HG02970 (cell line): ENCODE results near the gene SMPX.

ENCODE experiments used
- ATAC-seq: cut with Tn5 transposase; IDR thresholded peaks from one replicate; pipeline ENCODE4 v1.9.1; 2021; ENCODE audit warnings: mild to moderate bottlenecking, moderate library complexity, moderate number of reproducible peaks; ENCODE audit not compliant: unreplicated experiment, low FRiP score

SMPX gene

GRCh38 chrX:21658746-21659145 is 99.2 kb downstream of the SMPX start:
- ATAC-seq = no peak

DNA sequence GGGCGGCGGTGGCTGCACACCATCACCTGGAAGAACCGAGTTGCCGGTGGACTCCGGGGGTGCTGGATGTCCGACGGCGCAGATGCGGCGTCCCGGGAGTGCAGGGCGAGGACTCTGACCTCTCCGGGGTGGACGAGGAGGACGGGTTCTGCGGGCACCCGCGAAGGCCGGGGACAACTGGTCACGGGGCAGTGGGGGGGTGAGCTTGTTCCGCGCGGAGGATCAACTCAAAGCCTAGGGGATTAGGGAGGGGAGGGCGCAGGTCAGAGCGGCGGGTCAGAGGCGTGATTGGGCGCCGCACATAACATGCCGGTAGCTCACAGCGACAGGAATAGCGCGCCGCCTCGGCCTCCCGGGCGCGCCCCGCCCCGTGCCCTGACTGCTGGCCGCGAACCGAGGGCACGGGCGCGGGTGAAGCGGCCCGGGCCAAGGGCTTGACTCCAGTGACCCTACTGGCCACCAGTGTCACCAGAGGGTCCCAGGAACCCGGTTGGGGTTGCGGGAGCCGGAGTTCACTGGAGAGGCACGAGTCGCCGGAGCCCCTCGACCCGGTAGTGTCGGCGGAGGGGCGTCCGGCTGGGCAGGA is 99.7 kb downstream of the SMPX start, which contains the start of gene KLHL34:
Gene KLHL34, minus strand, starts transcription at position 179 of the 586 bp plus-strand sequence. CDS start 542 bp downstream, outside the sequence.
- ATAC-seq = no peak

DNA sequence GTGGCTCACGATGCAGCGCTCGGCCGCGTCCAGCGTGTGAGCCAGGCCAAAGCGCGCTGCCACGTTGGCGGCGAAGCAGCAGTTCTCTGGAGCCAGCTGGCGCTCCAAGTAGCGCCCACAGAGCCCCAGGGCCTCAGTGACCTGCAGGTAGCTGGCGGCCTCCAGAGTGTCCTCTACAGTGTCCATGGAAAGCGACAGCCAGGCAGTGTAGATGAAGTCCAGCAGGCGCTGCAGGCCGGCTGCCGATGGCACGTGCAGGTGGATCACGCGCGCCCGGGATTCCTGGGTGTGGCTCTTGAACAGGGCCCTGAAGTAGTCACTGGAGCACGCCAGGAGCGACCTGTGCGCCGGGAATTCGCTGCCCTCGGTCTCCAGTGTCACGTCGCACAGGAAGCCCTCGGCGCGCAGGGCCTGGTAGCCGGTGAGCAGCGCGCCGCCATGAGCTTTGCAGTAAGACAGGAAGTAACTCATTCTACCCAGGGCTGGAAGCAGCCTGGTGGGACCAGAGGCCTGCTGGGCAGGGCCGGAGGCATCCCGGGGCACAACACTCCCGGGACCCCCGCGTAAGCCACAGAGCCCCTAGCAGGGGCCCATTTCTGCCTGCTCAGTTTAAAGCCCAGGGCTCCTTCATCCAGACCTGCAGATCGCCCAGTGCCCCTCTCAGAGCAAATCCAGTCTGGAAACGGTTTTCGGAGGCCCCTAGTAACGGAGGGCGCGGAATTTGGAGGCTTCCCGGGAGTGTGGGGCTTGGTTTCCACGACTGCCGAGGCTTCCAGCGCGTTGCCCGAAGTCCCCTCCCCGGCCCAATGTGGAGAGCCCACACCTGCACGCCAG is 100.4 kb downstream of the SMPX start:
- ATAC-seq = no peak

DNA sequence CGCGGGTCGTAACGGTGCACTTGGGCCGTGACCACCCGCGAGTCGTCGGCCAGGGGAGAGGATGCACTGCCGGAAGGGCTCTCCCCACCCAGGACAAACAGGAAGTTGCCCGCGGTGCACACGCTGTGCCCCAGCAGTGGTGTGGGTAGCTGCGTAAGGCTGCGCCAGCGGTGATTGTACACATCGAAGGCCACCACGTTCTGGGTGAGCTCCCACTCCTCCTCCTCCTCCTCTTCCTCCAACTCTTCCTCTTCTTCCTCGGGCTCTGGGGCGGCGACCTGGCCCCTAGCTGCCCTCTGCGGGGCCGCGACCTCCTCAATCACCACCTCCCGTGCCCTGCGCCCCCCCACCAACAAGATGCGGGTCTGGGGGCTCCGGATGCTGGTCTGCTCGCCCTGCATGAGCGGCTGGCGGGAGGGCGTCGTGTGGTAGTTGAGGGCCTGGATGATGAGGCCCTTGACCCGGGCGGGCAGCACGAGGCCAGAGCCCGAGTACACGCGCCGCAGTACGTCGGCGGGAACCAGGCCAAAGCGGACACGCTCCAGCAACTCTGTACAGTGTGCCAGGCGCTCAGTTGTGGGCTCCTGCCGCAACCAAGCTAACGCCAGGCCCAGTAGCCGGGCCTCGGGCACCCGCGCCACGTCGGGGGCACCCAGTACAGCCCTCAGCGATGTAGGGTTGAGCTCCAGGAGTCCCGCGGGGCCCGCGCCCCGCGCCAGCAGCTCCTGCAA is 101.2 kb downstream of the SMPX start:
- no peak for ATAC-seq
